HG03139 (cell line): ENCODE data around the gene FOXN3.
A peak's percentile ranks its signal among the peaks of the same experiment; 100 is the strongest.
"Not testable (repeated sequence)": the region's sequence is repeated elsewhere in the genome, so short reads cannot be mapped to it uniquely, and the experiment has no call there.

ENCODE experiments used
- ATAC-seq: cut with Tn5 transposase; IDR thresholded peaks from one replicate; pipeline ENCODE4 v1.9.1; 2021; ENCODE audit not compliant: unreplicated experiment

Gene FOXN3

DNA sequence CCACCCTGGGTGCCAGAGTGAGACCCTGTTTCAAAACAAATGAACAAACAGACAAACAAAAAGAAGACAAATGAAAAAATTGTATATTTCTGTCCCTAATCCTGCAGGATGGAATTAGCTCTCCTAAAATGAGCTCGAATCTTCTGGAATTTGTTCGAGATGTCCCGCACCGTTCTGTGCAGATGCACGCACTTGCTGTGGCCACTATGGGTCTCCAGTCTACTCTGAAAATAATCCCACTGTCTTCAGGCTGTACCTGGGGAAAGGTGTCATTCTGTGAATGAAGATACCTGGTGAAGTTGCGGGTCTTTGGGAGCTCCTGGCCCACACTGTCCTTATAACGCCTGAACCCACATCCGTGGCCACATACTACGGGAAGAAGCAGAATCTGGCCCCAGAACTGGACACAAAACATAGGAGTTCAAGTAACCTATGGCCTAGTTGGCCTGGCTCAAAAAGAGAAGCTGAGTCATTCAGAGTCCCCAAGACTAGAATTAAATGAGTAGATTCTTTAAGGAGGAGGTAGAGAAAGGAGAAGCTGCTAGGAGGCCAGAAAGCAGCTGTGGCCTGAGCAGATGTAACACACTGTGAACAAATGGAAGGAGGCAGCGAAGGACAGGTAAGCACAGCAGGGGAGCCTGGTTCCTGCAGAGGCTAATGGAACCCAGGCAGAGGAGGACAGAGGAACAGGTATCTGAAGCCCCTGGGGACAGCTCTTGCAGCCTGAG lies 108.6 kb downstream of the FOXN3 start:
- ATAC-seq: no peak

DNA sequence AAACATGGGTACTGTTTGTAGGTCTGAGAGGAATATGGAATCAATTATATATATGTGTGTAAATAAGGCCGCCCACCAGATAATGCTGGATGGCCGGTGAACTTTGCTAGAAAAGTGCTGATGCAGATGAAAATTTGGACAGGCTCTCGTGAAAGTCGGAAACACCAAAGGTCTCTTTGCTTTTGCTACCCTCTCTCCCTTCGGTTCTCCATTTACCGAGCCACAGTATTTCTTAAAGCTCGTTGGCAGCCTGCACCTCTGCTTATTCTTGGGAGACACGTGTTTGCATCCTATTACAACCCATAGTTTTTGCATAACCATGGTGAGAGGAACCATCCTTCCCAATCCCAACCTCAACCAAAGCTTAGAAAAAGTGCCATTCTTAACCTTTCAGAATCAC lies 109.6 kb downstream of the FOXN3 start:
- no peak for ATAC-seq

DNA sequence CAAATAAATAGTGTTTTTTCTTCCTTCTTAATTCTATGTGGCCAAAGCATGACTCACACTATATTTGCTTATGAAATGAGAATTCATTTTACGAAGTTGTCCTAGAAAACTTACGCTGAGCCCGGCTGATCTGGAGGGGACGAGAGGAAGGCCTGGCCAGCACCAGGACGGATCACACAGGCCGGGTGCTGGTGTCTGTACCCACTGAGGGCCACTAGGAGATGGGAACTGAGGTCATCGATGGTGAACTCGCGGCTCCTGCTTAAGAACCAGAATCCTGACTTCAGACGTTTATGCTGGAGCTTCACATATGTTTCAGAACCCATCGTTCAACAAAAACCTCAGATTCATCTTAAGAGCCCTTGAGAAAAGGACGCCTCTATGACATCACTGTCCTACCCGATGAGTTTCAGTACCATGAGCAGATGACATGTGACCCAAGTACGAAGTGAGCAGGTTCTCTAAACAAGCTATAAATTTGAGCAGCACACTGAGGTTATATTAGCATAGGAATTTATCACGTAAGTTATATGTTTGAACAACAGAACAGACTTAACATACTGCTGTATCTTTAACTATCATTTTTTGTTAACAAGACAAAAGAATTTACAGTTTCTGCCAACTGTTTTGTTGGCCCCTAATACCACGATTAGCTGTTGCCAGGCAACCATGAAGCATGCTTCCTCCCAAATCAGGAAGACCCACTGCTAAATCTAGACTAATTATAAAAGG lies 111.9 kb downstream of the FOXN3 start:
- ATAC-seq: peak; percentile 42

DNA sequence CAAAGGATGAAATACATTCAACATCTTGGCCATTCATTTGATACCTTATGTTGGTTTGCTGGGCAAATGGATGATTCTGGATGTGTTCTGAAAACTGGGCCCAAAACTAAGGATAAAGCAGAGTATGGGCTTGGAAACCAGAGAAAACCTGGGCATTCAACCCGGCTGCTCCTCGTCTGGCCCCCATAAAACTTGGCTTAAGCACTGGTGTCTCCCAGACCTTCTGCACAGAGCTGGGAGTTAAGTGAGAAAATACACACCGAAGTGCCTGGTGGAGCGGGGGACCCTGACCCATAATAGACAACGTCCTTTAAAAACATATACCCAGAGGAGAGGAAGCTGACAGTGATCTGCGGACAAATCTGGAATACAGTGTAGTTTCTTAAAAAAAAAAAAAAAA lies 112.5 kb downstream of the FOXN3 start:
- ATAC-seq: no peak

DNA sequence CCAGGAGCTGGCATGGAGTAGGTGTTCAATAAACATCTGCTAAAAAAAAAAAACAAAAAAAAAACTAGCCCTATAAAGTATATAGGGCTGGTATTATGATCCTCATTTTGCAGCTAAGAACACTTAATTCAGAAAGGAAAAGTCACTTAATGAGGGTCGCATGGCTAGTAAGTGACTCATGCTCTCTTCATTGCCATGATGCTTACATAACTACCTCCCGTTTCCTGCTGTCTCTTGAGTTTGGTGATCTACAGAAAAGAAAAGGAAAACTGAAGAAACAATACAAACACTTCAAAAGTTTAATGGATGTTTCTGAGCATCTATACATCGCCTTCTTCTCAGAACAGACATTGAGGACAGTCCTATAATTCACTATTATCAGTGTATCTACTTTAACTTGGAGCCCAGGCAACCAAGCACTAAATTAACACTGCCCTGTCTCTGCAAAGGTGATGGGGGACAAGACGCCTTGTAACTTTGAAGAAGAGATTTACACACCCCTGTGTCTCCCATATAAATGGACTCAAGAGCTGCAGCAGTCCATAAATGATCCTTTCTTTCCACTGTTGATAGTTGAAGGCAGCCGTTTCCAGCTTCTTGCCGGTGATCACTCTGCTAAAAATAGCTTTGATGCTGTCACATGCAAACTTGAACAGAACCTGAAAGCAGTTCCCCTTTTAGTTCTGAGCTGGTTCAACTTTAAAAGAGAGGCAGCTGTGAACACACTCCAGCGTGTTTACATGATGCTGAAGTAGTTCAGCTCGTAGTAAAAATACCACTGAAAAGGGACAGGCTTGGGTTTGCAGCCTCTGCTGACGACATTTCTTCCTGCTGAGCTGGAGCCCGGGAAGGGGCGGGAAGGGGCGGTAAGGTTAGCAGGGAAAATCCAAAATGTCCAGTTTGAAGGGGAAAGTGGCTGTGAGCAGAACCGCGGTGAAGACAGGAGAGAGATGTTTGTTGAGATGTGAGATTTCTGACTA lies 113.3 kb downstream of the FOXN3 start:
- ATAC-seq: peak; percentile 64

DNA sequence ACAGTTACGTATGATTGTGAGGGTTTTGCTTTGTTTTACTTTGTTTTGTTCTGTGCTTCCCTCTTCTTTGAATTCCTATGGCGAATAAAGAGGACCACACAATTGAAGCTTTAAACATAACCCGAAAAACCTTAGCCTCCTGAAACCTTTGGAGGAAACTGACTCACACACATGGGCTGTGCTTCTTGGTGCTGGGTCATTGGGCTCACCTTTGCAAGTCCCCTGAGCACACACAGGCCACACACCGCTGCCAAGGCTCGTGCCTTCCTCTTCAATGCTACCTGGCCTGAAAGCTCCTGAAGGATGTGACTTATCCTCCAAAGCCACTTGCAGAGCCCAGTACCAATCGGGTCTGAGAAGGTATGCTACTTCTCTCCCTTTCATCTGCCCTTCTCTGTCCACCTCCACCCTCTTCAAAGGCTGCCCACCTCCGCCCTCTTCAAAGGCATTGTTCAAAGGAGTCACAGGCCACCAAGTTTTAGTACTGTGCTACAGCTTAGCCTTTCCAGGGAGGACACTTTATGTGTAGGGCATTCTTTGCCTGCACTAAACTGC lies 114.6 kb downstream of the FOXN3 start:
- ATAC-seq: no peak

DNA sequence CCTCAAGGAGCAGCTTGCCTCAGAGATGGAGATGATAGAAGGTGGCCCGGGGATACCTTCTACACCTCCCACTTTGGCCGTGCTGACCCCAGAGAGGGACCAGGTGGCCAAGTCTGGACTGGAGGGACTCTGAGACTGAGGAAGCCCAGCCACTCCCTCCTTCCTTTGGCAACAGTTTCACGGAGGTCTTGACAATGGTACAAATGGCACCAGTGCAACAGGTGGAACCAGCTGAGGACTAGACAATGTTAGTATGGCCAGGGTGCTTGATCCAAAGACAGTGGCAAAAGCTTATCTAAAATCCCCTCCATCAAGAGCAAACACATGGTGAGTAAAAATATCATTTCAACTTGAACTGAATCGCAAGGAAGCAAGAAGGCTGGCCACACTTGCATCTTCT lies 117.4 kb downstream of the FOXN3 start:
- ATAC-seq: no peak

DNA sequence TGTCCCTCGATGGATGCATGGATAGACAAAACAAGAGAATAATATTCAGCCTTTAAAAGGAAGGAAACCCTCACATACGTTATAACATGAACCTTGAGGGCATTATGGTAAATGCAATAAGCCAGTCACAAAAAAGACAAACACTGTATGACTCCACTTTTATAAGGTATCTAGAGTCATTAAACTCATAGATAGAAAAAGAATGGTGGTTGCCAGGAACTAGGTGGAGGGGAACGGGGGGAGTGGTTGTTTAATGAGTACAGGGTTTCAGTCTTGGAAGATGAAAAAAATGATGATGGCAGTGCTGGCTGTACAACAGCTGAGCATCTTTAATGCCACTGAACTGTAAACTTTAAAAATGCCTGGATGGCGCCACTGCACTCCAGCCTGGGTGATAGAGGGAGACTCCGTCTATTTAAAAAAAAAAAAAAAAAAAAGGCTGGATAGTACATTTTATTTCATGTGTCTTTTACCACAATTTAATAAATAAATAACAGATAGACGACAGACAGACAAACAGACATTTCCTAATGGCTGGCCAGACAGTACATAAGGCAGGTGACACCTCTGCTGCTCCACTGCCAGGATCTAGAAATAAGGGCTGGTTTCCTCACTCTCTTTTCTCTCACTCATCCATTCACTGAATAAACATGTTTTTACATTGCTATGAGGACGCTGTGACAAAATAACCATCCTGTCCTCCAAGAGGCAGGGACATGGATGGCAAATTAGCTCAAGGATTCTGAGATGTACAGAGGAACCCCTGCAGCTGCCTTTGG lies 118.8 kb downstream of the FOXN3 start:
- no peak for ATAC-seq

DNA sequence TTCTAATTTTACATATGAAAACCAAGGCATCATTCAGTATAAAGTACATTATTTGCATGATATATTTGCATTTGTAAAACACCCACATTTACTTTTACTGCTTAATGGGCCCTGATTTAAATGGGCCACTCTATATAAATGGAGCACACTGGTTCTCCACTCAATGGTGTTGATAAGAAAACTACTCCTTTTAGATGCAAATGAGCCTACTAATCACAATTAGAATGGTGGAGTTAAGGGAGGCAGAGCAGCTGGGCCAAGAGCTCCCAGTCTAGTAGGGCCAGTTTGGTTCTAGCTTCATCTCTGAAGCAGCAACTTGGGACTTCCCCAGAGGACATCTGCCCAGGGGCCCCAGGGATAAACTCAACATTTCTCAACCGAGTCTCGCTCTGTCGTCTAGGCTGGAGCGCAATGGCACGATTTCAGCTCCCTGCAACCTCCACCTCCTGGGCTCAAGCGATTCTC lies 120.7 kb downstream of the FOXN3 start:
- ATAC-seq: no peak

DNA sequence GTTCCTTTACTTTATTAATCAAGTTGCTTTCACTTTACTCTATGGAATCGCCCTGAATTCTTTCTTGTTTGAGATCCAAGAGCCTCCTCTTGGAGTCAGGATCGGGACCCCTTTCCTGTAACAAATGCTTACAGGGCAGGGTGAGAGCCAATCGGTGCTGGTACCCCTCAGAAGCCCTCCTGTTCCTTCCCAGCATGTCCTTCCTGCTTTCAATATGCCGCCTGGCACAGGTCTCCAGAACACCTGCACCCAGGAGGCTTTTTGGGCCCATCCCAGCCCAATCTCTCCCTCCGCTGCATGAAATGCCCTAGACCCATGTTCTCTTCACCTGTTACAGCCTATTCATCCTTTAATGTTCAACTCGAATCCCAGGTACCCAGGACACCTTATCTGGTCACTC lies 122.2 kb downstream of the FOXN3 start:
- ATAC-seq: no peak

DNA sequence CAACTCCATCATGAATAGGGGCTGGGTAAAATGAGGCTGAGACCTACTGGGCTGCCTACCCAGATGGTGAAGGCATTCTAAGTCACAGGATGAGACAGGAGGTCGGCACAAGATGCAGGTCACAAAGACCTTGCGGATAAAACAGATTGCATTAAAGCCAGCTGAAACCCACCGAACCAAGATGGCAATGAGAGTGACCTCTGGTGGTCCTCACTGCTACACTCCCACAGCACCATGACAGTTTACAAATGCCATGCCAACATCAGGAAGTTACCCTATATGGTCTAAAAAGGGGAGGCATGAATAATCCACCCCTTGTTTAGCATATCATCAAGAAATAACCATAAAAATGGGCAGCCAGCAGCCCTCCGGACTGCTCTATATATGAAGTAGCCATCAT lies 122.6 kb downstream of the FOXN3 start:
- ATAC-seq: not testable (repeated sequence)

DNA sequence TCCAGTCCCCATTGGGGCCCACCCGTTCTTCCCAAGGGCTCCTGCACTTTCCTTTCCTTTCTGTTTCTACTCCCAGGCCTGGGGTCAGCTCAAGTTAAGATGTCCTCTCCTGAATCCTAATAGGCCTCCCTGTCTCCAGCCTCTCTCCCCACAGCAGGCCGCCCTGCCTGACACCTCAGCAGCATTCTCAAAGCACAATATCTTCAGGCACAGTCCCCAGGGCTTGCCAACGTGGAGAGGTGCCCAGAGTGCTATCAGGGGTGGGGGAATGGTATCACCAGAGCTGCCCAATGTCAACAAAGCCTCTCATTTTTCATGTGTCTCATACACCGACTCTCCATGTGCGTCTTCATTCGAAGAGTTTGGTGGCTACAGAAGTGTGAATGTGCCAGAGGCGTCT lies 123.0 kb downstream of the FOXN3 start:
- ATAC-seq: no peak

DNA sequence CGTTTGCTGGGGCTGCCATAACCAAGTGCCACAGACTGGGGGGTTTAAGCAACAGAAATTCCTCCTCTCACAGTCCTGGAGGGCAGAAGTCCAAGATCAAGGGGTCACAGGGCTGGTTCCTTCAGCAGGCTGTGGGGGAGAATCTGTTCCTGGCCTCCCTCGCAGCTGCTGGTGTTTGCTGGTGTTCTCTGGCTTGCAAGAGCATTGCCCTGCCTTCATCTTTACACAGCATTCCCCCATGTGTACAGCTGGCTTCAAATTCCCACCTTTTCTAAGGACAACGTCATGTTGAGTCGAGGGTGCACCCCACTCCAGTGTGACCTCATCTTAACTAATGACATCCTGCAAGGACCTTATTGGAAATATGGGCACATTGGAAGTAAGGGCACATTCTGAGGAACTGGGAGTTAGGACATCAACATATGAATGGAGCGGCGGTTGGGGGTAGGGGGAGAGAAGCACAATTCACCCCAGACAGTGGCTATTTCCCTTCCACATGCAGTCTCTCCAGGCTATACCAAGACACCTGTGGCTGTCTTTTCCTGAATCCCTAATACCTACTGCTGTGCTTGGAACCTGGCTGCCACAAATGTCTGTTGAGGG lies 123.6 kb downstream of the FOXN3 start:
- no peak for ATAC-seq

DNA sequence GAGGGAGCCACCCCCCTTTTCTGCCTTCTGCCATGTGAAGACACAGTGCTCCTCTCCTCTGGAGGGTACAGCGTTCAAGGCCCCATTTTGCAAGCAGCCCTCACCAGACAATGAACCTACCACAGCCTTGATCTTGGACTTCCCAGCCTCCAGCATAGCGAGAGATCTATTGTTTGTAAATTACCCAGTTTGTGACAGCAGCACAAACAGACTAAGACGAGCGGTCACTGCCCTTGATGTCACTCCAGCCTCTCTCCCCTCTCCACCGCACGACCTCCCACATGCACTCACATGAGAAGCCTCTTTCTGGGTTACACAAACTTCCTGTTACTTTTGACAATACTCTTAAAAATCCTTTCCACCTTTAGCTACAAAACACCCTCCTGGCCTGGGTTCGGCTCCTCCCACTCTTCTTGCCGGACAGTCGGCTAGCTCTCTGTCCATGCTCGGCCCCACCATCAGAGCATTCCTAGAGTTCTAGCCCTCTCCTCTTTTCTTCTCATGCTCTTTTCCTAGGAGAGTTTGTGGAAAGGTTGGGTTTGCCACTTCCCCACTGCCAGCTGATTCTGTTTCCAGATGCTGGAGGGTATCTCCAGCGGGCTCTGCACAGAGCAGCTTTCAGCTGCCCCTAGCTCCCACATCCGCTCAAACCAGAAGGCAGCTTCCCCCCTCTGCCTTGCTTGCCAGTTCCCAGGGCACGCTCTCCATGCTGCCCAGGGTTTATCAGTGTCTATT lies 124.3 kb downstream of the FOXN3 start:
- no peak for ATAC-seq

DNA sequence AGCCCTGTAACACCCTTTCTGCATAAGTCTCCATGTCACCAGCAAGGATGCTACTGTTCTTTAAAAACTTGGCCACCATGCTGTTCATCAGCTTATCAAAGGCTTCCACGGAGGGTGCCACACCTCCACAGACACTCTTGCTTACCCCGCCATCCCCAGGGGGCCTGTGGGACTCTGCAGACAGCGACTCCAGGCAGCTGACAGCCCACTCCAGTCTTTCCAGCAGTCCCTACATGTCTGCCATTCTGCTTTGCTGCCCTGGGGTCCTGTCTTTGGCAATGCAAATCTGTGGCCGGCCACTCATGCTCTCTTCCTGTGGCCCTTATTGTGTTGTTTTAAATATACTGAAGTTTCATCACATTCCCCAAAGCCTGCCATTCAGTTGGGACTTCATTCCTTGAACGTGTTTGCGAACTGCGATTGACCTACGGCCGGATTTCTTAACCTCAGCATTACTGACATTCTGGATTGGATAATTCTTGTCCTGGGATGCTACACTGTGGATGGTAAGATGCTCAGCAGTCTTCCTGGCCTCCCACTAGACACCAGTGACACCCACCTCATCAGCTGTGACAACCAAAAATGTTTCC lies 125.6 kb downstream of the FOXN3 start:
- no peak for ATAC-seq

DNA sequence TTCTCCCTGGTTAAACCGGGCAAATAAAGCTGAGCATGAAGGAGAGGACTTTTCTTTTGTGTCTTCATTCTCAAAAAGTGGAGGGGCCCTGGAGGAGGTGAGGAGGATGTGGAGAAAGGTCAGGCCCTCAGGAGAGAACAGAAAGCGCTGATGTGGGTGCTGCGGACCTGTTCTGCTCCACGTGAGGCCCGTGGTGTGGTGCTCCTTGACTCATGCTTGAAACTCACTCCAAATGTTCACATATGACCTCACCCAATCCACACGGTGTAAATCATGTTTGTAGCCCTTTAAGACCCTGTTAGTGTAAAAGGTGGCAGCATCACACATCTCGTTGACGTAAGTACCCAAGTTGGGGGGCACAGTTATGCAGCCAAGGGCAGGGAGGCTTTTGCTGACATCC lies 126.2 kb downstream of the FOXN3 start:
- ATAC-seq: no peak

DNA sequence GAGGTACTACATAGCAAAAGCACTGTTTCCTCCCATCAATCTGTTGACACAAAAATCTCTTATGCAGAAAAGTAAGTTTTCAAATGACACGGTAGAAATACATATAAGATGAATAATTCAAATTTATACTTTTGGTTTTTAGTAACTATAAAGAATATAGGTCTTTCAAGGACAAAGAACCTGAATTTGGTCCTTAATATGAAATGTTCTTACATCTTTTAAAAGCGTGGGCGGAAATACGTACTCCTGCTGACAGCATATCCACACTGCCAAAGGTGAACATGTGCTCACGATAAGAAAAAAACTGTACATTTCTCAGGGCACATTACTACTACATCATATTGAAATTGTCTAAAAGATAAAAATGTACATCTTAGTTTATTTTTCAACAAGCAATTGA lies 127.6 kb downstream of the FOXN3 start:
- ATAC-seq: no peak

DNA sequence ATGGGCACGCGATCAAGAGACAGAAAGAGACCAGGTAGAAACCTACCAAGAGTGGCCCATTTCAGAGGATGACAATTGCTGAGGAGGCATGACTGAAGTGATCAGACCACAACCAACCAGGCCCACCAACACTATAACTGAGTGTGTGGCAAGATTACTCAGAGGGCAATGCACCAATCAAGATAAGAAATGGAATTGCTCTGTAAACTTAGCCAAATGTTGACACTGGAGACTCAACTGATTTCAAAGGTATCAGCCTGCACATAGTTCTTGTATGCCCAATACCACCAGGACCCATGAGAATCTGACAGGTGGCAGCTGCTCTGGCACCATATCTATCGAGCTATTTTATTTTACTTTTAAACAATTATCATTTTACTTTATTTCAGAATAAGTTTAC lies 128.9 kb downstream of the FOXN3 start:
- ATAC-seq: no peak
